VCaP (cell line): ENCODE results near the gene TRPV6.

Experiments used
- H3K27ac ChIP-seq: fragments of 450-650 bp; 2 replicates; pipeline ENCODE4 v1.5.1; 2017
- CTCF ChIP-seq: fragments of 450-650 bp; conservative IDR thresholded peaks from 2 replicates; pipeline ENCODE4 v1.5.1; 2017; ENCODE audit warnings: mild to moderate bottlenecking, moderate library complexity

The TRPV6 gene

GRCh38 chr7:142897691-142898090, 12.1 kb upstream of the TRPV6 start:
- H3K27ac ChIP-seq = peak overlapping the region; percentile 97; the same call in 1 of the 2 replicates
- no peak for TF ChIP-seq CTCF

GRCh38 chr7:142896741-142897379, 11.3 kb upstream of the TRPV6 start:
- no peak for TF ChIP-seq CTCF
- H3K27ac ChIP-seq = peak overlapping the region; percentile 97

GRCh38 chr7:142896151-142896550, 10.6 kb upstream of the TRPV6 start:
- no peak for TF ChIP-seq CTCF
- peak overlapping the region; percentile 97 for H3K27ac ChIP-seq

GRCh38 chr7:142894985-142895593, 9.5 kb upstream of the TRPV6 start:
- peak overlapping the region; percentile 97 for H3K27ac ChIP-seq
- TF ChIP-seq CTCF = no peak

- peak overlapping the region; percentile 97 for H3K27ac ChIP-seq
- TF ChIP-seq CTCF = no peak
Observed at GRCh38 chr7:142894112-142894984, 8.8 kb upstream of the TRPV6 start.

GRCh38 chr7:142892951-142893350, 7.4 kb upstream of the TRPV6 start:
- peak overlapping the region; percentile 97 for H3K27ac ChIP-seq
- TF ChIP-seq CTCF = no peak

- no peak for TF ChIP-seq CTCF
- H3K27ac ChIP-seq = peak overlapping the region; percentile 97; the same call in 1 of the 2 replicates
Observed at GRCh38 chr7:142891490-142892082, 6.0 kb upstream of the TRPV6 start.
